Measurements from ENCODE around the gene PGA5. TPM values are rescaled to one million over a fixed set of nuclear protein-coding genes. Genes with fewer than 3 reads are reported as not detected.

Gene PGA5
- total RNA-seq, 6 experiments from 2014 or later = 0.20 to 1.00 TPM; not detected in 4

- Histone ChIP-seq H3K4me3 (no peak overlapping the region), H3K36me3 (no peaks in the 10 kb centered on the region), H3K27me3 (no peaks in the 10 kb centered on the region), H3K27ac (peak overlapping the region; percentile 16 to 71 (median 26)), H3K4me1 (peaks cover 0 to 31% (median 8%) of the 10 kb centered on the region in 4 donors), H3K9me3 (no peaks in the 10 kb centered on the region)
- 0% methylated on average over 2 of the region's 6 CpGs for WGBS (ENCODE audit: insufficient coverage, low coverage, low lambda C conversion rate, missing lambda C conversion rate)
- DNase-seq (peak; percentile 88 to 94 (median 90)), ATAC-seq (peak; percentile 84 to 93 (median 87))
- TF ChIP-seq POLR2A (IDR thresholded peaks at IDR 0.05) (no peak), CTCF (IDR thresholded peaks at IDR 0.05) (no peak)
- intact Hi-C loops (cut with DNase I) = loop anchor here in 1 of 2 donors (10.0 kb wide), 1 partner anchor 117 kb away; no protein-coding TSS in a partner anchor
These were observed 26.5 kb downstream of the PGA5 start for GRCh38 chr11:61267437-61267841.

- WGBS (ENCODE audit: insufficient coverage, low coverage, low lambda C conversion rate, missing lambda C conversion rate) = 87% methylated on average over 8 of the region's 15 CpGs
- Histone ChIP-seq H3K9me3 (no peaks in the 10 kb centered on the region), H3K27ac (no peak overlapping the region), H3K27me3 (no peaks in the 10 kb centered on the region), H3K4me3 (no peak overlapping the region), H3K36me3 (no peaks in the 10 kb centered on the region), H3K4me1 (peaks cover 0 to 31% (median 8%) of the 10 kb centered on the region in 4 donors)
- DNase-seq (no peak), ATAC-seq (no peak)
- no peak for TF ChIP-seq CTCF (IDR thresholded peaks at IDR 0.05)
- no peak for TF ChIP-seq POLR2A (IDR thresholded peaks at IDR 0.05)
- intact Hi-C loops (cut with DNase I) = loop anchor here in 1 of 2 donors (10.0 kb wide), 1 partner anchor 116 kb away; no protein-coding TSS in a partner anchor
These were observed 27.7 kb downstream of the PGA5 start for GRCh38 chr11:61268588-61269250.

GRCh38 chr11:61270354-61271076, 29.5 kb downstream of the PGA5 start:
- Histone ChIP-seq H3K27ac (no peak overlapping the region), H3K27me3 (no peaks in the 10 kb centered on the region), H3K4me1 (peaks cover 0 to 18% (median 3%) of the 10 kb centered on the region in 4 donors), H3K9me3 (no peaks in the 10 kb centered on the region), H3K4me3 (no peak overlapping the region), H3K36me3 (no peaks in the 10 kb centered on the region)
- TF ChIP-seq CTCF (IDR thresholded peaks at IDR 0.05) (no peak), POLR2A (IDR thresholded peaks at IDR 0.05) (no peak)
- intact Hi-C loops (cut with DNase I) = no loop called here
- ATAC-seq = no peak
- no peak for DNase-seq
- WGBS (ENCODE audit: insufficient coverage, low coverage, low lambda C conversion rate, missing lambda C conversion rate) = 91% methylated on average over 7 of the region's 7 CpGs

GRCh38 chr11:61272731-61273130, 31.8 kb downstream of the PGA5 start:
- Histone ChIP-seq H3K9me3 (no peaks in the 10 kb centered on the region), H3K27ac (no peak overlapping the region), H3K4me1 (peaks cover 0 to 3% (median under 1%) of the 10 kb centered on the region in 4 donors), H3K36me3 (no peaks in the 10 kb centered on the region), H3K4me3 (no peak overlapping the region), H3K27me3 (no peaks in the 10 kb centered on the region)
- DNase-seq = no peak
- intact Hi-C loops (cut with DNase I) = no loop called here
- no peak for ATAC-seq
- WGBS (ENCODE audit: insufficient coverage, low coverage, low lambda C conversion rate, missing lambda C conversion rate) = 95% methylated on average over 3 of the region's 3 CpGs
- TF ChIP-seq POLR2A (IDR thresholded peaks at IDR 0.05) = no peak
- TF ChIP-seq CTCF (IDR thresholded peaks at IDR 0.05) = no peak
